CMK (cell line): Measurements from ENCODE around the gene CDH4.

ENCODE experiments used
- DNase-seq: peaks from one replicate; pipeline ENCODE4 v3.0.0-alpha.2; 2010; ENCODE audit warnings: low read depth

The CDH4 gene

GRCh38 chr20:61301711-61302525 lies 49.9 kb downstream of the CDH4 start:
- no peak for DNase-seq

DNA sequence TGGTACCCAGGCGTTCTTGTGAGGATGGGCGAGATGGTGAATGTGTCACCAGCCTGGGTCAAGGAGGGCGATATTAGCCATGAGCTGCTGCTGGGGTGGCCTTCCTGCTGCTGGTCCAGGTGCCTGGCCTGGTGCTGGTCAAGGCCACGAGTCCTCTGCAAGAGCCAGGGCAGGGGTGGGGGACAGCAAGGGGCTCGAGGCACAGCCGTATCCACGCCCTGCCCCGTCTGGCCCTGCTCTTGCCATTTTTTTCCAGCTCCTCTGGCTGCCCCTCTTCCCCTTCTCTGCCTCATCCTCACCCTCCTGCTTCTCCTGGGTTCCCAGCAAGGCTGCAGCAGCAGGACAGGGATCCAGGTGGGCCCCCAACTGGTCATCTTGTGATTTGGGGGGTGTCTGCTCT lies 51.2 kb downstream of the CDH4 start:
- no peak for DNase-seq

GRCh38 chr20:61303675-61304074 lies 51.6 kb downstream of the CDH4 start:
- DNase-seq = no peak

DNA sequence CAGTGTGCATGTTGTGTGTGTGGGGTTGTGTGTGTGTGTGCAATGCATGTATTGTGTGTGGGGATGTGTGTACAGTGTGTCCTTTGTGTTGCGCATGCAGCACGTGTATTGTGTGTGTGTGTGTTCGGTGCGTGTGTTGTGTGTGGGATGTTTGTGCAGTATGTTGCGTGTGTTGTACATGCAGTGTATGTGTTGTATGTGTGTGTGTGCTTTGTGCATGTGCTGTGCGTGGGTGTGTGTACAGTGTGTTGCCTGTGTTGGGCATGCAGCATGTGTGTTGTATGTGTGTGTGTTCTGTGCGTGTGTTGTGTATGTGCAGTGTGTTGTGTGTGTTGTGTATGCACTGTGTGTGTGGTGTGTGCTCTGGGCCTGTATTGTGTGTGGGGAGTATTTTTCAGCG lies 52.7 kb downstream of the CDH4 start:
- no peak for DNase-seq

- DNase-seq = no peak
Observed at GRCh38 chr20:61306937-61307475, 54.9 kb downstream of the CDH4 start.

- no peak for DNase-seq
Observed at GRCh38 chr20:61307686-61308476, 55.8 kb downstream of the CDH4 start.

DNA sequence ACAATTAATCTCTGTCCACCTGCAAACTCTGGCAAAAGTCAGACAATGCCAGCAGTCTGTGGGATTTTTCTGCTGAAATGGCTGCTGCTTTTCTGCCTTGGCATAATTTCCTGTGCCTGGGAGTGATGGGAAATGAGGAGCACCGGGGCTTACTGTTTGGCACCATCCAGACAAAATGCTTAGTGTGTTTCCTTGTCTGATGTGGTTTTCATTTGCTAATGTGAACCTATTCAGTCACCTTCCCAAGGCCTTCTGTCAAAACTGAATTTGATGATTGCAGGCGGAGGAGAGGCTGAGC lies 56.4 kb downstream of the CDH4 start:
- no peak for DNase-seq

DNA sequence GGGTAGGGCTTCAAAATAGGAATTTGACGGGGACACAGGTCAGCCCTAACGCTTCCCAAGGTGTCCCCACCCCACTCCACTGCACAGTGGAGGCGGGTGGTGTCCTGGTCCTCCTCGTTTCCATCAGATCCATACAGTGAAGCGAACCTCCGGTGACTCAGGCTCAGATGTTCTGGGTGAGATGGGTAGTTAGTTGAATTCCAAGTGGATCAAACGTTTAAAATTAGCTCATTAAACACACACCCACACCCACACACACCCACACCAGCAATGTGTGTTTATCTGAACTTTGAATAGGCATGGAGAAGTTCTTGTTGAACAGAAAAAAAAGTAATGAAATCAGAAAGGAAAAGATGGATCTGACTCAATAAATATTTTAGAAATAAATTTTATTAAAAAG lies 58.9 kb downstream of the CDH4 start:
- no peak for DNase-seq

DNA sequence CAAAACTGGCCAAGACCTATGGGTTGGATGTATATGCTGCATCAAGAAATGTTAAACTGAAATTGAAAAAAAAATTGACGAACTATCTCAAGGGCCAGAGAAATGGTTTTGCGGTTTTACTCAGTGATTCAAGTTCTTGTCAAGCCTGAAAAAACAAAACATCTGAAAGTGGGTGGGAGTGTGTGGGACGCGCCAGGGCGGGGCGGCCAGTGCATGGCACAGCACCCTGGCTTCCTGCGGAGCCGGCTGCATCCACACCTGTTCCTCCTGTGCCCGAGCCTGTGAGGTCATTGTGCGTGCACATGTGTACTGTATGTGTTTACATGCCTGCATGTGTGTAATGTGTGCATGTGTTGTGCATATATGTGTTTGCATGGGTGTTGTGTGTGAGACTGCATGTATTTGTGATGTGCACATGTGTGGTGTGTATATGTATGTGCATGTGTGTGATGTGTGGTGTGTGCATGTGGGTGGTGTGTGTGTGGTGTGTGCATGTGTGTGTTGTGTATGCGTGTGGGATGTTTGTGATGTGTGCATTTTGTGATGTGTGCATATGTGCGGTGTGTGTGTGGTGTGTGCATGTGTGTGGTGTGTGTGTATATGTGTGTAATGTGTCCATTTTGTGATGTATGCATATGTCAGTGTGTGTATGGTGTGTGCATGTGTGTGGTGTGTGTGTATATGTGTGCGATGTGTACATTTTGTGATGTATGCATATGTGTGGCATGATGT lies 59.8 kb downstream of the CDH4 start:
- DNase-seq = no peak

GRCh38 chr20:61312925-61313324 lies 60.9 kb downstream of the CDH4 start:
- no peak for DNase-seq

DNA sequence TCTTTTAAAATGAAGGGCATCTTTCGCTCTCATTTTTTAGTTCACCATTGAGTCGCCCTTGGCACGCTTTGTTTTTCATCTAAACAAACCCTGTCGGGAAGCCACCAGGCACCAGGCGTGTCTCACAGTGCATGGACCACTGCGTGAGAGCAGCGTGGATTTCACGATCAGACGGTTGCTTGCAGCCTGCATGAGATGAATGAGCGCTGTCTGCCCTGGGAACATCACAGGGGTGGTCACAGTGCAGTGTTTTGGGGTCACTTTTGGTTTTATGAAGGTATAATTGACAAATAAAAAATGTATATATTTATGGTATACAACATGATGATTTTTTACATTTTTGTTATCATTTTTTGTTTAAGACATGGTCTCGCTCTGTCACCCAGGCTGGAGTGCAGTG lies 61.3 kb downstream of the CDH4 start:
- no peak for DNase-seq

DNA sequence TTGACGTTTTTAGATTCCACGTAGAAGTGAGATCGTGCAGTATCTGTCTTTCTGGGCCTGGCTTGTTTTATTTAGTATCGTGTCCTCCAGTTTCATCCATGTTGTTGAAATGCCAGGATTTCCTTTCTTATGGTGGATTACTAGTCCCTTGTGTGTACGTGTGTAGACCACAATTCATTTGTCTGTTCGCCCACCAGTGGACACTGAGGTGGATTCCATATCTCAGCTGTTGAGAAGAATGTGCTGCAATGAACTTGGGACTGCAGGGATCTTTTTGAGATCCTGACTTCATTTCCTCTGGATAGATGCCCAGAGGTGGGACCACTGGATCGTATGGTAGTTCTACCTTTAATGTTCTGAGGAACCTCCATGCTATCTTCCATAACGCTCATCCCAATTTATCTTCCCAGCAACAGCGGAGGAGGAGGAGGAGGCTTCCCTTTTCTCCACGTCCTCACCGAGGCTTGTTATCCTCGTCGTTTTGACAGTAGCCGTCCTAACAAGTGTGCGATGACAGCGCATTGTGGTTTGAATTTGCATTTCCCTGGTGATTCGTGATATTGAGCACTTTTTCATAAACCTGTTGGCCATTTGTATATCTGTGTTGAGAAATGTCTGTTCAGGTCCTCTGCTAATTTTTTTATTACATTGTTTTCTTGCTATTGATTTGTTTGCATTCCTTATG lies 62.4 kb downstream of the CDH4 start:
- DNase-seq = no peak

DNA sequence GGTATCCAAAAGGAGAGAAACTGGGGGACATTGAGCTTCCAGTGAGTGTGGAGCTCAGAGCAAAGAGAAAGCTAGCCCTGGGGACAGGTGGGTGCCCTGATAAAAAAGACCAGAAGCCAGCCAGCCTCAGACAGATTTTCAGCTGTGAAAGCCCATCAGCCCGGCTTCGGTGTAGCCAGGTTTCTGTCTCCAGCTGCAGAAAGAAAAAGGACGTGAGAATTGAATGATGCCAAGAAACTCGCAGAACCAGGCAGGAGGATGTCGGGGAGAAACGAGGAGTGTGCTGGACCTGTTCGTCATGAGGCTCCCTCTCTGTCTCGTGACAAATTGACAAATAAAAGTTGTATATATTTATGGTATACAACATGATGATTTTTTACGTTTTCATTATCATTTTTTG lies 63.3 kb downstream of the CDH4 start:
- no peak for DNase-seq

DNA sequence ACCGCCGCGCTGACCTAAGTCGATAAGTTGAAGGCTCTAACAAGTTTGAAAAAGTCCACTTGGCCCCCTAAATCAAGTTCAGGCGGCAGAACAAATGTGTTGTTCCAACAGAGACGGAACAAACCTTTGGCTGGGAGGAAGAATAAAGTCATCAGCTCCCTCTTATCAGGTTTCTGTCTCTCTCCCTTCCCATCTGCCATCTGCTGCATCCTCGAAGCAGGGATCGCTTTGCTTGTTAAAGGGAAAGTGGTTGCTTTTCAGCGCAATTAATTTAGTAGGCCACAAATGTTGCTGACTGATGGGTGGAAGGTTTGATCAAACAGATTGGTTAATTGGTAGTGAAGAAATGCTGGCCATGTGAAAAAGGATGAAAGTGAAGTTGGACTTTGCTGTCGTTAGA lies 64.3 kb downstream of the CDH4 start:
- DNase-seq = no peak

DNA sequence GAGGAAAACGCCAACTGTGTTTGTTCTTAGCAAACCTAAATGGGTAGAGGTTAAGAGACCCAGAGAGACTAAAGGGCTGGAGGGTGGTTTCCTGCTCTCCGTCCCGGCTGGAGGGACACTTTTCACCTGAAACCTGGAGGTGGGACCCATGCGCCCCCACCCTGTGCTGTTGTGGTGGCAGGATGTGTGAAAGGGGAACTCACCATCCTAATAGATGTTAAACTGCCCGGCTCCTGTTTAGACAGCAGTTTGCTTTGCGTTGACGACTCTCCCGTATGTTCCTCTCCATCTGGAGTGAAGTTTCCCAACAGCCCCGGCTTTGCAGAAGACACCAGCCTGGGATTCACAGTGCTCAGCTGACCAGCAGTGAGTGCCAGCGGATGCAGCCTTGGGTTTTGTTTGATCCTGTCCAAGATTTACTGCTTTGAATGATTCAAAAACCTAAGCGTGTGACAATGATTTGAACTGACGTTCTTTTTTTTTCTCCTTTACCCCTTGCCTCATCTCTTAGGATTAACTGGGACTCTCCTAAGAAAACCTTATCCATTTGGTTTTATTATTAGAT lies 66.0 kb downstream of the CDH4 start:
- no peak for DNase-seq

GRCh38 chr20:61320691-61321425 lies 68.8 kb downstream of the CDH4 start:
- no peak for DNase-seq

GRCh38 chr20:61321481-61321880 lies 69.4 kb downstream of the CDH4 start:
- no peak for DNase-seq

- DNase-seq = no peak
Observed at GRCh38 chr20:61322151-61322865, 70.2 kb downstream of the CDH4 start.

- no peak for DNase-seq
Observed at GRCh38 chr20:61324906-61325305, 72.8 kb downstream of the CDH4 start.

- DNase-seq = no peak
Observed at GRCh38 chr20:61325718-61326117, 73.7 kb downstream of the CDH4 start.
